Panc1 (cell line): ENCODE data around the gene RBMS3. TPM values are rescaled to one million over a fixed set of nuclear protein-coding genes. Genes with fewer than 3 reads are reported as not detected.

Experiments used
- ATAC-seq: fragments of 200-7000 bp; cut with Tn5 transposase; 2 replicates; pipeline ENCODE4 v1.9.1; 2020; ENCODE audit warnings: mild to moderate bottlenecking, moderate library complexity
- BruUV-seq: library from RNA; stranded (reverse); fragments of 400-500 nt; replicated peaks from 2 replicates; lab custom pipeline; 2021; lab: Mats Ljungman, UMichigan
- CTCF ChIA-PET: fragments of 300-600 bp; sonication (Branson Sonifier 250); formaldehyde crosslinking; loops from one replicate; lab custom pipeline; 2022; ENCODE audit warnings: antibody characterized with exemption; lab: Charles Lee
- POLR2A ChIA-PET: fragments of 300-600 bp; sonication (Branson Sonifier 250); formaldehyde crosslinking; loops from one replicate; lab custom pipeline; 2022; ENCODE audit warnings: antibody characterized with exemption; lab: Charles Lee
- DNase-seq: peaks from one replicate; pipeline ENCODE4 v3.0.0-alpha.2; 2010; ENCODE audit warnings: low read depth, low spot score
- H3K27ac ChIP-seq: 2 replicates; pipeline ENCODE4 v1.5.1; 2011; ENCODE audit warnings: mild to moderate bottlenecking, low read length, inconsistent platforms
- H3K27me3 ChIP-seq: fragments of 200-500 bp; sonication (Bioruptor generic); 2 replicates; pipeline ENCODE4 v1.6.0; 2014; ENCODE audit warnings: low read length, inconsistent platforms; ENCODE audit not compliant: control insufficient read depth, insufficient read depth
- H3K36me3 ChIP-seq: fragments of 200-500 bp; sonication (Bioruptor generic); 2 replicates; pipeline ENCODE4 v1.5.1; 2014; ENCODE audit warnings: inconsistent platforms, mild to moderate bottlenecking, low read length, moderate library complexity; ENCODE audit not compliant: control insufficient read depth, insufficient read depth
- H3K4me1 ChIP-seq: 2 replicates; pipeline ENCODE4 v1.5.1; 2011; ENCODE audit warnings: inconsistent platforms, mild to moderate bottlenecking, low read length, moderate library complexity; ENCODE audit not compliant: control insufficient read depth, insufficient read depth
- H3K4me3 ChIP-seq, 2 experiments: 2 replicates each; pipeline ENCODE4 v1.5.1; 2011 to 2012; ENCODE audit warnings: low read depth in 2 of 2, low read length in 2 of 2, mild to moderate bottlenecking in 2 of 2, inconsistent platforms in 1 of 2, moderate library complexity in 1 of 2
- H3K9me3 ChIP-seq: fragments of 200-500 bp; sonication (Bioruptor generic); 2 replicates; pipeline ENCODE4 v1.5.1; 2014; ENCODE audit warnings: low read depth, mild to moderate bottlenecking, inconsistent platforms, low read length, moderate library complexity; ENCODE audit not compliant: control insufficient read depth, insufficient read depth
- CTCF ChIP-seq: fragments of 450-650 bp; IDR thresholded peaks from 2 replicates; pipeline ENCODE4 v1.5.1; 2017; ENCODE audit warnings: mild to moderate bottlenecking
- POLR2AphosphoS5 ChIP-seq: IDR thresholded peaks from 2 replicates; pipeline ENCODE4 v1.6.1; 2012; ENCODE audit warnings: mild to moderate bottlenecking, low read depth, low read length, moderate library complexity
- REST ChIP-seq, 2 experiments: IDR thresholded peaks; 2 replicates each; pipeline ENCODE4 v1.6.1; 2011 to 2012; ENCODE audit warnings: low read depth in 2 of 2, control low read depth in 1 of 2, low read length in 1 of 2, mild to moderate bottlenecking in 1 of 2, moderate library complexity in 1 of 2; ENCODE audit not compliant: insufficient read depth in 1 of 2
- SIN3A ChIP-seq: IDR thresholded peaks from 2 replicates; pipeline ENCODE4 v1.6.1; 2012; ENCODE audit warnings: low read depth, mild to moderate bottlenecking, low read length, moderate library complexity, borderline replicate concordance; ENCODE audit not compliant: insufficient read depth
- TCF7L2 ChIP-seq: IDR thresholded peaks from 2 replicates; pipeline ENCODE4 v1.6.1; 2011; ENCODE audit warnings: mild to moderate bottlenecking, low read depth, low read length, inconsistent platforms
- in situ Hi-C: cut with HindIII; loops from 2 replicates; pipeline ENCODE4 v1.10.0; 2016; ENCODE audit warnings: low sequenced_read_pairs, low pct_unique_long_range_greater_than_20kb
- intact Hi-C: fragments of 100-400 bp; cut with micrococcal nuclease; formaldehyde crosslinking; loops from one replicate; pipeline ENCODE4 v1.10.0; 2022; ENCODE audit not compliant: unreplicated experiment
- total RNA-seq: library from RNA; stranded (reverse); gene quantifications from one replicate; pipeline ENCODE4 v1.2.1, GENCODE V29; 2021; ENCODE audit not compliant: unreplicated experiment

The RBMS3 gene
- total RNA-seq, 1 experiment from 2014 or later, result 1.1 TPM

- Histone ChIP-seq H3K27me3 (no peaks in the 10 kb centered on the region), H3K4me3 (no peak overlapping the region), H3K27ac (no peak overlapping the region), H3K9me3 (no peaks in the 10 kb centered on the region), H3K4me1 (no peaks in the 10 kb centered on the region), H3K36me3 (no peaks in the 10 kb centered on the region)
- CTCF ChIA-PET, result interaction anchor here (0.5 kb wide), 1 partner anchor 19 kb away, joined by 3 read pairs; no protein-coding TSS in a partner anchor
- TF ChIP-seq CTCF (no peak), REST (IDR thresholded peaks at IDR 0.05; ENCODE audit: insufficient read depth in 1 of 2, low read depth in 2 of 2, low read length in 1 of 2) (no peak), TCF7L2 (no peak), SIN3A (no peak), POLR2AphosphoS5 (no peak)
- intact Hi-C loops (no loop called here), in situ Hi-C loops (no loop called here)
- no TSS peak for BruUV-seq
- DNase-seq (no peak), ATAC-seq (no peak)
- POLR2A ChIA-PET, result no interaction called here
Observed at GRCh38 chr3:29567501-29567900, 286.6 kb downstream of the RBMS3 start.

- TF ChIP-seq SIN3A (no peak), REST (IDR thresholded peaks at IDR 0.05; ENCODE audit: insufficient read depth in 1 of 2, low read depth in 2 of 2, low read length in 1 of 2) (no peak), CTCF (no peak), TCF7L2 (no peak), POLR2AphosphoS5 (no peak)
- H3K4me3 ChIP-seq, result no peak overlapping the region
- CTCF ChIA-PET, result no interaction called here
- no peaks in the 10 kb centered on the region for H3K9me3 ChIP-seq
- H3K4me1 ChIP-seq, result no peaks in the 10 kb centered on the region
- intact Hi-C loops (no loop called here), in situ Hi-C loops (no loop called here)
- no peak overlapping the region for H3K27ac ChIP-seq
- BruUV-seq, result no TSS peak
- no peak for ATAC-seq
- no peaks in the 10 kb centered on the region for H3K36me3 ChIP-seq
- no peaks in the 10 kb centered on the region for H3K27me3 ChIP-seq
- POLR2A ChIA-PET, result no interaction called here
- DNase-seq, result no peak
Observed at GRCh38 chr3:29568355-29568754, 287.5 kb downstream of the RBMS3 start.
